H9 (cell line): ENCODE data around the gene CALR. TPM values are rescaled to one million over a fixed set of nuclear protein-coding genes. Genes with fewer than 3 reads are reported as not detected.

ENCODE experiments used
- DNase-seq: peaks from one replicate; pipeline ENCODE4 v3.0.0-alpha.2; 2017
- H2AFZ ChIP-seq: one replicate; pipeline ENCODE4 v1.6.1; 2013; ENCODE audit warnings: mild to moderate bottlenecking, low read length, control low read depth, moderate library complexity
- H2AK5ac ChIP-seq: 2 replicates; pipeline ENCODE4 v1.6.1; 2013; ENCODE audit warnings: low read length, control low read depth, mixed read lengths; ENCODE audit not compliant: insufficient read length
- H2BK120ac ChIP-seq: one replicate; pipeline ENCODE4 v1.6.1; 2013; ENCODE audit warnings: low read depth, mild to moderate bottlenecking, low read length, control low read depth, inconsistent platforms; ENCODE audit not compliant: poor library complexity, severe bottlenecking
- H2BK12ac ChIP-seq: 2 replicates; pipeline ENCODE4 v1.6.1; 2013; ENCODE audit warnings: low read length, control low read depth, mixed read lengths, low read depth; ENCODE audit not compliant: insufficient read length
- H2BK15ac ChIP-seq: 2 replicates; pipeline ENCODE4 v1.6.1; 2013; ENCODE audit warnings: low read depth, low read length, control low read depth
- H2BK20ac ChIP-seq: one replicate; pipeline ENCODE4 v1.6.1; 2013; ENCODE audit warnings: low read depth, mild to moderate bottlenecking, low read length, control low read depth, inconsistent platforms; ENCODE audit not compliant: poor library complexity, severe bottlenecking
- H2BK5ac ChIP-seq: 2 replicates; pipeline ENCODE4 v1.6.1; 2013; ENCODE audit warnings: low read length, control low read depth, mixed read lengths; ENCODE audit not compliant: insufficient read length
- H3K14ac ChIP-seq: 2 replicates; pipeline ENCODE4 v1.6.1; 2013; ENCODE audit warnings: low read length, control low read depth; ENCODE audit not compliant: insufficient read depth
- H3K18ac ChIP-seq: 2 replicates; pipeline ENCODE4 v1.6.1; 2013; ENCODE audit warnings: low read depth, mild to moderate bottlenecking, mixed read lengths, low read length, control low read depth; ENCODE audit not compliant: insufficient read length
- H3K23ac ChIP-seq: 2 replicates; pipeline ENCODE4 v1.6.1; 2013; ENCODE audit warnings: low read length, control low read depth, mixed read lengths, low read depth; ENCODE audit not compliant: insufficient read length
- H3K23me2 ChIP-seq: 2 replicates; pipeline ENCODE4 v1.6.1; 2013; ENCODE audit warnings: low read depth, mild to moderate bottlenecking, mixed read lengths, low read length, control low read depth; ENCODE audit not compliant: insufficient read length, poor library complexity, severe bottlenecking
- H3K27ac ChIP-seq: 2 replicates; pipeline ENCODE4 v1.5.1; 2013; ENCODE audit warnings: low read length, control low read depth, mixed read lengths, low read depth; ENCODE audit not compliant: insufficient read length
- H3K27me3 ChIP-seq: 2 replicates; pipeline ENCODE4 v1.6.1; 2013; ENCODE audit warnings: low read length, control low read depth, inconsistent platforms; ENCODE audit not compliant: insufficient read depth
- H3K4ac ChIP-seq: 2 replicates; pipeline ENCODE4 v1.6.1; 2013; ENCODE audit warnings: low read depth, mild to moderate bottlenecking, control low read depth, inconsistent platforms, low read length, moderate library complexity
- H3K4me1 ChIP-seq: 2 replicates; pipeline ENCODE4 v1.6.1; 2013; ENCODE audit warnings: low read length, control low read depth, inconsistent platforms; ENCODE audit not compliant: insufficient read depth
- H3K4me2 ChIP-seq: 2 replicates; pipeline ENCODE4 v1.6.1; 2013; ENCODE audit warnings: low read length, control low read depth, mixed read lengths; ENCODE audit not compliant: insufficient read length, insufficient read depth
- H3K56ac ChIP-seq: 2 replicates; pipeline ENCODE4 v1.6.1; 2013; ENCODE audit warnings: low read depth, mild to moderate bottlenecking, mixed read lengths, low read length, control low read depth; ENCODE audit not compliant: insufficient read length
- H3K79me1 ChIP-seq: 2 replicates; pipeline ENCODE4 v1.6.1; 2013; ENCODE audit warnings: low read depth, mild to moderate bottlenecking, moderate library complexity, low read length, control low read depth, inconsistent platforms; ENCODE audit not compliant: insufficient read depth, poor library complexity, severe bottlenecking
- H3K79me2 ChIP-seq: 2 replicates; pipeline ENCODE4 v1.6.1; 2013; ENCODE audit warnings: low read length, control low read depth, inconsistent platforms; ENCODE audit not compliant: insufficient read depth
- H3K9ac ChIP-seq: 2 replicates; pipeline ENCODE4 v1.6.1; 2013; ENCODE audit warnings: low read length, control low read depth, mixed read lengths; ENCODE audit not compliant: insufficient read length; ENCODE audit errors: extremely low read depth
- H3K9me3 ChIP-seq: one replicate; pipeline ENCODE4 v1.6.1; 2013; ENCODE audit warnings: low read depth, low read length, inconsistent platforms; ENCODE audit not compliant: control insufficient read depth
- H3T11ph ChIP-seq: one replicate; pipeline ENCODE4 v1.6.1; 2013; ENCODE audit warnings: mild to moderate bottlenecking, low read length, control low read depth, inconsistent platforms
- H4K20me1 ChIP-seq: one replicate; pipeline ENCODE4 v1.6.1; 2013; ENCODE audit not compliant: control insufficient read depth, insufficient read length, insufficient read depth
- H4K5ac ChIP-seq: 2 replicates; pipeline ENCODE4 v1.6.1; 2013; ENCODE audit warnings: low read depth, mild to moderate bottlenecking, mixed read lengths, low read length, control low read depth; ENCODE audit not compliant: insufficient read length
- H4K8ac ChIP-seq: replicated peaks from 2 replicates; pipeline ENCODE4 v1.6.1; 2013; ENCODE audit warnings: low read length, control low read depth, mixed read lengths, low read depth; ENCODE audit not compliant: insufficient read length
- H4K91ac ChIP-seq: 2 replicates; pipeline ENCODE4 v1.6.1; 2013; ENCODE audit warnings: low read depth, mild to moderate bottlenecking, moderate library complexity, mixed read lengths, low read length, control low read depth; ENCODE audit not compliant: insufficient read length
- H3K27ac Mint-ChIP-seq, 3 experiments: 2 replicates in 2 of 3; 3 replicates in 1 of 3; pipeline ENCODE4 v1.8.0; 2020 to 2021; ENCODE audit warnings: mixed read lengths in 3 of 3, mild to moderate bottlenecking in 1 of 3, moderate library complexity in 1 of 3
- H3K27me3 Mint-ChIP-seq: 2 replicates; pipeline ENCODE4 v1.8.0; 2021; ENCODE audit warnings: low read depth, mild to moderate bottlenecking, moderate library complexity, mixed read lengths
- H3K36me3 Mint-ChIP-seq, 3 experiments: 2 replicates in 2 of 3; 3 replicates in 1 of 3; pipeline ENCODE4 v1.8.0; 2020 to 2021; ENCODE audit warnings: low read depth in 3 of 3, mixed read lengths in 3 of 3; ENCODE audit not compliant: insufficient read depth in 1 of 3
- H3K4me1 Mint-ChIP-seq, 2 experiments: 2 replicates each; pipeline ENCODE4 v1.8.0; 2020; ENCODE audit warnings: mixed read lengths in 2 of 2
- H3K4me3 Mint-ChIP-seq, 2 experiments: 2 replicates in 1 of 2; 3 replicates in 1 of 2; pipeline ENCODE4 v1.8.0; 2020 to 2021; ENCODE audit warnings: mild to moderate bottlenecking in 2 of 2, mixed read lengths in 2 of 2, moderate library complexity in 1 of 2
- H3K9me3 Mint-ChIP-seq, 2 experiments: 2 replicates in 1 of 2; 3 replicates in 1 of 2; pipeline ENCODE4 v1.8.0; 2020; ENCODE audit warnings: mild to moderate bottlenecking in 2 of 2, mixed read lengths in 2 of 2, moderate library complexity in 1 of 2
- CTCF ChIP-seq: fragments of 200-600 bp; sonication (generic); conservative IDR thresholded peaks from 3 replicates; pipeline ENCODE4 v1.8.0; 2021; ENCODE audit warnings: antibody characterized with exemption, mild to moderate bottlenecking
- WGBS: extraction: QIAGEN DNeasy Blood & Tissue Kit; methylation state at CpG from one replicate; pipeline ENCODE4 v1.1.7; 2013; ENCODE audit warnings: missing lambda C conversion rate, low lambda C conversion rate, mixed read lengths; ENCODE audit not compliant: insufficient read length; ENCODE audit errors: extremely low coverage; 5-methylcytosine and 5-hydroxymethylcytosine counted together
- total RNA-seq: library from RNA; stranded (reverse); gene quantifications from 2 replicates; pipeline ENCODE4 v1.2.1, GENCODE V29; 2021

The CALR gene
- total RNA-seq, 1 experiment from 2014 or later: 887 TPM

DNA sequence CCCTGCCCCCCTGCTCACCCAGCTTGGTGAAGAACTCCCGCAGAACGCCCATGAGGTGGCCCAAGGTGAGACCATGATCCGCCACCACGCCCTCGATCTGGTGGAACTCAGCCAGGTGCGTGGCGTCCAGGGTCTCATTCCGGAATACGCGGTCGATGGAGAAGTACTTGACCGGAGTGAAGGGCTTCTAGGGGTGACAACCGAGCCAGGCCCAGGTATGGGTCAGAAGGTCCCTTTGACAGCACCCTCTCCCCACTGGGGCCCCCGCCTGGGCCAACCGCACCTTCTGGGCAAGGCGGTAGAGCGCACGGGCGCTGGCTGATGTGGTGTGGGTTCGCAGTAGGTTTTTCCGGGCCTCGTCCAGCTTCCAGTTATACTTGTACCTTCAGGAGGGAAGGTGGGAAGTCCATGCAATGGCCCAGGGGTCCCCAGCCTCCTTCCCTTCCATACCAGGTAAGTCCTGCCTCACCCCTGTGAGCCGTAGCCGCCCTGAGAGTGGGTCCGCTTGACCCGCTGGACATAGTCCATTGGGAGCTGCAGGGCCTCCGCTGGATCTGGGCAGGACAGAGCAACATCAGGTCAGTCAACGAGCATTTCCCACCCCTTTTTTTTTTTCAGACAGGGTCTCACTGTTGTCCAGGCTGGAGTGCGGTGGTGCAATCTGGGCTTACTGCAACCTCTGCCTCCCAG lies 13.6 kb upstream of the CALR start:
- no peaks in the 10 kb centered on the region; the same call in 1 of the 2 replicates for H3K27me3 Mint-ChIP-seq
- Histone ChIP-seq H3K9me3 (no peaks in the 10 kb centered on the region), H3K14ac (no peak overlapping the region), H3K27me3 (no peaks in the 10 kb centered on the region), H3K4ac (no peak overlapping the region), H3K23ac (no peak overlapping the region), H4K8ac (no peak overlapping the region), H2BK5ac (no peak overlapping the region), H2BK15ac (no peak overlapping the region), H3K18ac (no peak overlapping the region), H2BK120ac (no peak overlapping the region), H3K79me1 (no peaks in the 10 kb centered on the region), H3K27ac (no peak overlapping the region), H3K9ac (no peak overlapping the region), H2AFZ (no peak overlapping the region), H3K4me2 (no peak overlapping the region), H3K56ac (no peak overlapping the region), H3K79me2 (no peaks in the 10 kb centered on the region), H2BK20ac (no peak overlapping the region), H4K20me1 (peaks cover 5% of the 10 kb centered on the region), H4K91ac (no peak overlapping the region), H2BK12ac (no peak overlapping the region), H3K23me2 (no peaks in the 10 kb centered on the region), H3T11ph (no peak overlapping the region), H4K5ac (no peak overlapping the region), H2AK5ac (no peak overlapping the region), H3K4me1 (no peaks in the 10 kb centered on the region)
- H3K36me3 Mint-ChIP-seq: peaks cover 57 to 71% (median 66%) of the 10 kb centered on the region in 3 experiments; a peak in 6 of 7 replicates
- H3K27ac Mint-ChIP-seq: no peak overlapping the region
- no peak overlapping the region for H3K4me3 Mint-ChIP-seq
- WGBS: no CpG with 5 or more reads among the region's 29 CpGs
- no peak for DNase-seq
- TF ChIP-seq CTCF: no peak
- H3K4me1 Mint-ChIP-seq: no peaks in the 10 kb centered on the region
- no peaks in the 10 kb centered on the region for H3K9me3 Mint-ChIP-seq
